ENCODE data around the gene ANGPTL2. TPM values are rescaled to one million over a fixed set of nuclear protein-coding genes. Genes with fewer than 3 reads are reported as not detected.

Gene ANGPTL2
- total and polyA plus RNA-seq, 2 experiments from 2014 or later, result 18.0 to 25.6 TPM

- H3K4me3 ChIP-seq, result no peak overlapping the region
- DNase-seq (ENCODE audit: low spot score), result no peak
- TF ChIP-seq, protein P1, sequence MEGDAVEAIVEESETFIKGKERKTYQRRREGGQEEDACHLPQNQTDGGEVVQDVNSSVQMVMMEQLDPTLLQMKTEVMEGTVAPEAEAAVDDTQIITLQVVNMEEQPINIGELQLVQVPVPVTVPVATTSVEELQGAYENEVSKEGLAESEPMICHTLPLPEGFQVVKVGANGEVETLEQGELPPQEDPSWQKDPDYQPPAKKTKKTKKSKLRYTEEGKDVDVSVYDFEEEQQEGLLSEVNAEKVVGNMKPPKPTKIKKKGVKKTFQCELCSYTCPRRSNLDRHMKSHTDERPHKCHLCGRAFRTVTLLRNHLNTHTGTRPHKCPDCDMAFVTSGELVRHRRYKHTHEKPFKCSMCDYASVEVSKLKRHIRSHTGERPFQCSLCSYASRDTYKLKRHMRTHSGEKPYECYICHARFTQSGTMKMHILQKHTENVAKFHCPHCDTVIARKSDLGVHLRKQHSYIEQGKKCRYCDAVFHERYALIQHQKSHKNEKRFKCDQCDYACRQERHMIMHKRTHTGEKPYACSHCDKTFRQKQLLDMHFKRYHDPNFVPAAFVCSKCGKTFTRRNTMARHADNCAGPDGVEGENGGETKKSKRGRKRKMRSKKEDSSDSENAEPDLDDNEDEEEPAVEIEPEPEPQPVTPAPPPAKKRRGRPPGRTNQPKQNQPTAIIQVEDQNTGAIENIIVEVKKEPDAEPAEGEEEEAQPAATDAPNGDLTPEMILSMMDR (IDR thresholded peaks at IDR 0.05; ENCODE audit: poor library complexity), result no peak
- no peaks in the 10 kb centered on the region for H4K20me1 ChIP-seq (ENCODE audit: insufficient read depth, poor library complexity, severe bottlenecking)
- WGBS (ENCODE audit: low lambda C conversion rate, missing lambda C conversion rate), result 90% methylated on average over 12 of the region's 12 CpGs
- no peak overlapping the region for H3K4me2 ChIP-seq
- H2AFZ ChIP-seq, result no peak overlapping the region
- no peaks in the 10 kb centered on the region for H3K9me3 ChIP-seq (ENCODE audit: low read depth)
- no peaks in the 10 kb centered on the region for H3K79me2 ChIP-seq
- H3K4me1 ChIP-seq (ENCODE audit: insufficient read depth), result no peaks in the 10 kb centered on the region
- H3K9me2 ChIP-seq (replicated peaks; ENCODE audit: insufficient read depth), result no peaks in the 10 kb centered on the region
- H3K27me3 ChIP-seq, result no peaks in the 10 kb centered on the region
- H3K36me3 ChIP-seq (replicated peaks; ENCODE audit: insufficient read depth, low read depth), result no peaks in the 10 kb centered on the region
- H3K27ac ChIP-seq, result no peak overlapping the region
Measured at GRCh38 chr9:127166651-127167524, 44.5 kb upstream of the ANGPTL2 start.

DNA sequence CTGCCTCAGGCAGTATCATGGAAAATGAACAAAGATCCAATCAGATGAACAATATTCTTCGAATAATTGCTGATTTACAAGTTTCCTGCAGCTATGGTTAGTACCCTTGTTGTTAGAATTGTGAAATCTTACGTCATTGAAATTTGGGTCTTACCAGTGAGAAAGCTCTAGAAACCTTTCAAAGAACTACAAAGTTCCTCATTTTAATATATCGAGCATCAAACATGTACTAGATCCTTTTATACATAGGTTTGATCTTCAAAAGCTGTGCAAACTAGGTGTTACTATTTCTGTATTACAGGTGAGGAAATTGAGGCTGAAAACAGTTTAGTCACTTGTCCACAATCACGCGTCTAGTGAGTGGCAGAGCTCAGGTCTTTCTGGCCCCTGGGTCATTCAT lies 43.7 kb upstream of the ANGPTL2 start:
- H3K9me2 ChIP-seq (replicated peaks; ENCODE audit: insufficient read depth), result no peaks in the 10 kb centered on the region
- H2AFZ ChIP-seq, result no peak overlapping the region
- H3K4me2 ChIP-seq, result no peak overlapping the region
- H3K27me3 ChIP-seq, result no peaks in the 10 kb centered on the region
- no peaks in the 10 kb centered on the region for H3K9me3 ChIP-seq (ENCODE audit: low read depth)
- WGBS (ENCODE audit: low lambda C conversion rate, missing lambda C conversion rate), result 93% methylated on average over 5 of the region's 5 CpGs
- TF ChIP-seq, protein P1 (IDR thresholded peaks at IDR 0.05; ENCODE audit: poor library complexity), result no peak
- TF ChIP-seq EZH2phosphoT487 (IDR thresholded peaks at IDR 0.05; ENCODE audit: low read depth, severe bottlenecking, unreplicated experiment) (no peak), EZH2 (IDR thresholded peaks at IDR 0.05; ENCODE audit: borderline replicate concordance) (no peak)
- no peak overlapping the region for H3K4me3 ChIP-seq
- H3K36me3 ChIP-seq (replicated peaks; ENCODE audit: insufficient read depth, low read depth), result no peaks in the 10 kb centered on the region
- H3K4me1 ChIP-seq (ENCODE audit: insufficient read depth), result no peaks in the 10 kb centered on the region
- H3K79me2 ChIP-seq, result no peaks in the 10 kb centered on the region
- no peak overlapping the region for H3K27ac ChIP-seq
- no peaks in the 10 kb centered on the region for H4K20me1 ChIP-seq (ENCODE audit: insufficient read depth, poor library complexity, severe bottlenecking)
- no peak for DNase-seq (ENCODE audit: low spot score)

- H3K4me2 ChIP-seq, result no peak overlapping the region
Measured at GRCh38 chr9:127165116-127165515, 42.7 kb upstream of the ANGPTL2 start.

More at GRCh38 chr9:127165116-127165515, 42.7 kb upstream of the ANGPTL2 start:
- no peaks in the 10 kb centered on the region for H3K4me1 ChIP-seq (ENCODE audit: insufficient read depth)
- no peaks in the 10 kb centered on the region for H3K27me3 ChIP-seq
- H3K4me3 ChIP-seq, result no peak overlapping the region
- H3K27ac ChIP-seq, result no peak overlapping the region
- DNase-seq (ENCODE audit: low spot score), result no peak
- H2AFZ ChIP-seq, result no peak overlapping the region
- H4K20me1 ChIP-seq (ENCODE audit: insufficient read depth, poor library complexity, severe bottlenecking), result no peaks in the 10 kb centered on the region
- H3K79me2 ChIP-seq, result no peaks in the 10 kb centered on the region
- no peaks in the 10 kb centered on the region for H3K36me3 ChIP-seq (replicated peaks; ENCODE audit: insufficient read depth, low read depth)
- no peak for TF ChIP-seq EZH2 (IDR thresholded peaks at IDR 0.05; ENCODE audit: borderline replicate concordance)
- TF ChIP-seq EZH2phosphoT487 (IDR thresholded peaks at IDR 0.05; ENCODE audit: low read depth, severe bottlenecking, unreplicated experiment), result no peak
- TF ChIP-seq, protein P1 (IDR thresholded peaks at IDR 0.05; ENCODE audit: poor library complexity), result no peak
- no peaks in the 10 kb centered on the region for H3K9me3 ChIP-seq (ENCODE audit: low read depth)
- 69% methylated on average over 4 of the region's 4 CpGs for WGBS (ENCODE audit: low lambda C conversion rate, missing lambda C conversion rate)
- H3K9me2 ChIP-seq (replicated peaks; ENCODE audit: insufficient read depth), result no peaks in the 10 kb centered on the region
